Transverse colon (tissue), 4 donors: ENCODE measurements around the gene PRDM11. TPM values are rescaled to one million over a fixed set of nuclear protein-coding genes. Genes with fewer than 3 reads are reported as not detected.

Experiments used
- DNase-seq: peaks from one replicate; pipeline ENCODE4 v3.0.0-alpha.2; 2019
- H3K27ac ChIP-seq, 4 donors: fragments of 200-600 bp; sonication (generic); 2 replicates each; pipeline ENCODE4 v1.5.1; 2016 to 2018; ENCODE audit warnings: inconsistent platforms in 4 of 4
- H3K27me3 ChIP-seq: fragments of 200-600 bp; sonication (generic); 2 replicates; pipeline ENCODE4 v1.5.1; 2017; ENCODE audit warnings: inconsistent platforms
- H3K36me3 ChIP-seq, 4 donors: fragments of 200-600 bp; sonication (generic); 2 replicates each; pipeline ENCODE4 v1.5.1; 2017 to 2019; ENCODE audit warnings: inconsistent platforms in 4 of 4
- H3K4me1 ChIP-seq, 4 donors: fragments of 200-600 bp; sonication (generic); 2 replicates each; pipeline ENCODE4 v1.5.1; 2017 to 2020; ENCODE audit warnings: inconsistent platforms in 4 of 4
- H3K4me3 ChIP-seq, 4 donors: fragments of 200-600 bp; sonication (generic); 1 replicate in 1 of 4; 2 replicates in 3 of 4; pipeline versions ENCODE4 v1.5.1 to v1.6.1; 2017 to 2019; ENCODE audit warnings: inconsistent platforms in 4 of 4
- H3K9me3 ChIP-seq, 2 donors: fragments of 200-600 bp; sonication (generic); 2 replicates each; pipeline ENCODE4 v1.5.1; 2017 to 2019; ENCODE audit warnings: inconsistent platforms in 2 of 2
- CTCF ChIP-seq, 5 experiments: fragments of 200-600 bp in 3 of 5; fragments of 450-650 bp in 2 of 5; sonication (generic) in 3 of 5; IDR thresholded peaks; 1 replicate in 2 of 5; 2 replicates in 3 of 5; pipeline ENCODE4 v1.5.1; 2016 to 2017; ENCODE audit warnings: antibody characterized with exemption in 5 of 5, inconsistent platforms in 3 of 5, mild to moderate bottlenecking in 2 of 5, moderate library complexity in 1 of 5
- EP300 ChIP-seq: sonication (generic); formaldehyde crosslinking; IDR thresholded peaks from one replicate; pipeline ENCODE4 v1.6.1; 2017; ENCODE audit warnings: antibody characterized with exemption, low read depth
- POLR2A ChIP-seq: fragments of 450-650 bp; IDR thresholded peaks from one replicate; pipeline ENCODE4 v1.6.1; 2016; ENCODE audit warnings: antibody characterized with exemption, mild to moderate bottlenecking, moderate library complexity
- POLR2AphosphoS5 ChIP-seq, 3 donors: sonication (generic); formaldehyde crosslinking; IDR thresholded peaks; one replicate each; pipeline ENCODE4 v1.6.1; 2016; ENCODE audit warnings: antibody characterized with exemption in 3 of 3
- WGBS, 2 donors: methylation state at CpG; one replicate each; pipeline ENCODE4 v1.1.5; 2018; ENCODE audit warnings: low coverage in 1 of 2; 5-methylcytosine and 5-hydroxymethylcytosine counted together
- in situ Hi-C, 4 donors: fragments of 200-750 bp; cut with MboI; loops; one replicate each; pipeline versions ENCODE4 v1.15.0 to v1.15.1; 2017; ENCODE audit warnings: low sequenced_read_pairs in 3 of 4, low pct_ligation_motif_present in 1 of 4, low pct_unique_long_range_greater_than_20kb in 1 of 4
- intact Hi-C: fragments of 100-400 bp; cut with DNase I; formaldehyde crosslinking; loops from one replicate; pipeline ENCODE4 v1.15.1; 2023; ENCODE audit warnings: low total_unique reads
- total RNA-seq, 4 donors: library from RNA; depleted of rRNA; stranded (reverse); fragments of >200 nt; gene quantifications; one replicate each; pipeline ENCODE4 v1.1.0, GENCODE V29; 2016

The PRDM11 gene
- total RNA-seq, 4 donors from 2014 or later, result 5.0 to 11.2 (median 7.9) TPM

GRCh38 chr11:45265969-45266675, 119.7 kb downstream of the PRDM11 start:
- WGBS, 2 donors, result 40 to 45% methylated on average over 1 to 2 of the region's 2 CpGs
- H3K4me3 ChIP-seq, result no peak overlapping the region

DNA sequence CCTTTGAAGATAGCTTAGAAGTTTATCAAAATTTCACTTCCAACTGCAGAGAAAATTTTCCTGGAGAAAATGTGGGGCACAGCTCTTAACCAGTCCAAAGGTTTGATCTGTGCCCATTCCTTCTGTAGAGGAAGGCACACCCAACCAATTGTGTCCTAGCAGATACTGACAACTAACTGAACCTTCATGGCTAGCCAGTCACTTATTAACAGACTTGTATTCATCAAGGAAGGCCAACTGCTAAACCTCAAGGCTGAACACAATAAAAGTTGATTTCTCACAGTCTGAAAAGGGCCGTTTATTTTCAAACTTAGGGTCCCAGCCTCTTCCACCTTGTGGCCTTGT, 120.2 kb downstream of the PRDM11 start:
- in situ Hi-C loops, result no loop called here
- 50 to 63% methylated on average over 1 of the region's 1 CpG for WGBS, 2 donors
- H3K4me3 ChIP-seq, result no peak overlapping the region

More at GRCh38 chr11:45265969-45266675, 119.7 kb downstream of the PRDM11 start:
- Histone ChIP-seq H3K36me3 (no peaks in the 10 kb centered on the region), H3K27ac (peak overlapping the region; percentile 64 to 82 (median 76)), H3K9me3 (no peaks in the 10 kb centered on the region), H3K4me1 (peaks cover 5 to 34% (median 24%) of the 10 kb centered on the region in 4 donors), H3K27me3 (no peaks in the 10 kb centered on the region)
- no peak for TF ChIP-seq CTCF (IDR thresholded peaks at IDR 0.05)
- no peak for TF ChIP-seq POLR2A
- no peak for TF ChIP-seq EP300
- TF ChIP-seq POLR2AphosphoS5 (IDR thresholded peaks at IDR 0.05), result no peak
- peak; percentile 44 for DNase-seq
- in situ Hi-C loops, result no loop called here
- intact Hi-C loops, result no loop called here

DNA sequence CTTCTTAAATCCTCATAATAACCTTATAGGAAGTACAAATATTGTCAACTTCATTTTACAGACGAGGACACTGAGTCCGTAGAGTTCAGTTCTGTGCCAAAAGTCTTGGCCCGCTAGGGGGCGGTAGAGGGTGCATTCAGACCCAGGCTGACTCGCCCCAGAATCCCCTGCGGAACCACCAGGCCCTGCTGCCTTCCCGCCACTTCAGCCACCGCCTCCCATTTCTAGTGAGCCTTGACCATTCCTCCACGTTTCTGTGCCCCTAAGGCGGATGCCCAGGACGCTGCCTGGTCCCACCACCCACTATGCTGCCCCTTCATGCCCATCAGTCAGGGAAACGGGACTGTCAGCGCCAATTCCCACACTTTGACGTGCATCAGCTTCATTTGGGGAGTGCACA, 120.6 kb downstream of the PRDM11 start:
- Histone ChIP-seq H3K27me3 (no peaks in the 10 kb centered on the region), H3K4me3 (no peak overlapping the region), H3K4me1 (peaks cover 5 to 34% (median 24%) of the 10 kb centered on the region in 4 donors), H3K27ac (peak overlapping the region; percentile 64 to 82 (median 76)), H3K9me3 (no peaks in the 10 kb centered on the region), H3K36me3 (no peaks in the 10 kb centered on the region)
- TF ChIP-seq POLR2A (no peak), CTCF (IDR thresholded peaks at IDR 0.05) (peak; percentile 38 to 80 (median 54)), POLR2AphosphoS5 (IDR thresholded peaks at IDR 0.05) (no peak)
- peak; percentile 85 for DNase-seq
- in situ Hi-C loops (no loop called here), intact Hi-C loops (no loop called here)
- 55% methylated on average over 14 of the region's 14 CpGs; no CpG with 5 or more reads in 1 of the 2 donors for WGBS, 2 donors

More for the DNA sequence above, 120.2 kb downstream of the PRDM11 start:
- DNase-seq, result peak; percentile 26
- Histone ChIP-seq H3K27me3 (no peaks in the 10 kb centered on the region), H3K9me3 (no peaks in the 10 kb centered on the region), H3K36me3 (no peaks in the 10 kb centered on the region), H3K27ac (peak overlapping the region; percentile 64 to 82 (median 76)), H3K4me1 (peaks cover 5 to 34% (median 24%) of the 10 kb centered on the region in 4 donors)
- intact Hi-C loops, result no loop called here
- no peak for TF ChIP-seq EP300
- no peak for TF ChIP-seq CTCF (IDR thresholded peaks at IDR 0.05)
- TF ChIP-seq POLR2A, result no peak
- peak in 2 of 3 donors; percentile 30 to 53 for TF ChIP-seq POLR2AphosphoS5 (IDR thresholded peaks at IDR 0.05)

DNA sequence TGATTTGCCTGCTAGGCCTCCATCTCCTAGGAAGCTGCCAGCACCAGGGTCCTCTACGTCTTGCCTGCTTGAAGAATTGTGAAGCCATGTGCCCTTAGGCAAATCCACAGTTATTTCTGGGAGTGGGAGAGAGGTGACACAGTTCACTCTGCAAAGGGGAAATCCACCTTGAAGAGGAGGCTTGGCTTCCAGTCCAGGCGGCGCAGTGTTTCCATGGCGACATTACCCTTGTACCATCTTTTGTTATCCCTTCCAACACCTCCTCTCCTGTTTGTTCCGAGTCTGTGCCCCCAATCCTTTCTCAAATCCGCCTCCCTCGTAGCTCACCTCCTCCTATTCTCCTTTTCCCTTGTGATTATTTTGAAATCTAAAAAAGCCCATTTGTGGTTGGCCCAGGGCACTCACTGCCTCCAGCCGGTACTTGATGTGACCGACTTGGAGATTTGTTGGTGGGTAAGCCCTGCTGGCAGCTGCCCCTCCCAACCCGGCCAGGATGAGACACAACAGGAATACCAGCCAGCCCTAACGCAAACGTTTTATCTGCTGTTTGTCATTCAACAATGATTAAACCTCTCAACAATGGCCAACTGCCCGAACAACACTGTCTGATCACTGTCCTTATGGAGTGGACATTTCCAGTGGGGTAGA, 121.3 kb downstream of the PRDM11 start:
- WGBS, 2 donors, result 65 to 88% methylated on average over 6 to 13 of the region's 13 CpGs
- Histone ChIP-seq H3K4me3 (no peak overlapping the region), H3K27me3 (no peaks in the 10 kb centered on the region), H3K36me3 (no peaks in the 10 kb centered on the region), H3K9me3 (no peaks in the 10 kb centered on the region), H3K27ac (peak overlapping the region; percentile 64 to 82 (median 76)), H3K4me1 (peaks cover 5 to 35% (median 25%) of the 10 kb centered on the region in 4 donors)
- DNase-seq, result peak; percentile 19
- in situ Hi-C loops, result no loop called here
- TF ChIP-seq POLR2AphosphoS5 (IDR thresholded peaks at IDR 0.05) (no peak), POLR2A (no peak), EP300 (no peak), CTCF (IDR thresholded peaks at IDR 0.05) (no peak)
- intact Hi-C loops, result no loop called here
